ENCODE results near the gene ELF5. TPM values are rescaled to one million over a fixed set of nuclear protein-coding genes. Genes with fewer than 3 reads are reported as not detected.

ELF5 gene
- total RNA-seq, 1 donor from 2014 or later = 2.2 TPM

- DNase-seq (ENCODE audit: low spot score in 2 of 2, unreplicated experiment in 2 of 2) = no peak
- Mint-ChIP-seq H3K4me1 (peaks cover 11% of the 10 kb centered on the region), H3K4me3 (no peak overlapping the region), H3K27ac (no peak overlapping the region), H3K36me3 (no peaks in the 10 kb centered on the region), H3K9me3 (peaks cover 29% of the 10 kb centered on the region), H3K27me3 (ENCODE audit: low read depth) (peaks cover 2% of the 10 kb centered on the region)
- no peak for TF ChIP-seq CTCF (IDR thresholded peaks at IDR 0.05; ENCODE audit: unreplicated experiment)
Measured at GRCh38 chr11:34530545-34531234, 17.1 kb upstream of the ELF5 start.

- DNase-seq (ENCODE audit: low spot score in 2 of 2, unreplicated experiment in 2 of 2) = no peak
- peaks cover 26% of the 10 kb centered on the region for H3K9me3 Mint-ChIP-seq
- H3K27me3 Mint-ChIP-seq (ENCODE audit: low read depth) = peaks cover under 1% of the 10 kb centered on the region
Measured at GRCh38 chr11:34529643-34530042, 16.0 kb upstream of the ELF5 start.

GRCh38 chr11:34528072-34528471, 14.5 kb upstream of the ELF5 start:
- no peaks in the 10 kb centered on the region for H3K27me3 Mint-ChIP-seq (ENCODE audit: low read depth)

More at GRCh38 chr11:34529643-34530042, 16.0 kb upstream of the ELF5 start:
- no peaks in the 10 kb centered on the region for H3K36me3 Mint-ChIP-seq
- H3K27ac Mint-ChIP-seq = no peak overlapping the region
- TF ChIP-seq CTCF (IDR thresholded peaks at IDR 0.05; ENCODE audit: unreplicated experiment) = no peak
- H3K4me1 Mint-ChIP-seq = peaks cover 15% of the 10 kb centered on the region
- H3K4me3 Mint-ChIP-seq = no peak overlapping the region

GRCh38 chr11:34525888-34526657, 12.5 kb upstream of the ELF5 start:
- Mint-ChIP-seq H3K36me3 (no peaks in the 10 kb centered on the region), H3K4me3 (no peak overlapping the region), H3K27ac (peak overlapping the region; percentile 61), H3K9me3 (peaks cover 6% of the 10 kb centered on the region), H3K27me3 (ENCODE audit: low read depth) (no peaks in the 10 kb centered on the region), H3K4me1 (peaks cover 46% of the 10 kb centered on the region)
- TF ChIP-seq CTCF (IDR thresholded peaks at IDR 0.05; ENCODE audit: unreplicated experiment) = no peak
- DNase-seq (ENCODE audit: low spot score in 2 of 2, unreplicated experiment in 2 of 2) = no peak

More at GRCh38 chr11:34528072-34528471, 14.5 kb upstream of the ELF5 start:
- no peaks in the 10 kb centered on the region for H3K36me3 Mint-ChIP-seq
- peaks cover 31% of the 10 kb centered on the region for H3K4me1 Mint-ChIP-seq
- no peak for DNase-seq (ENCODE audit: low spot score in 2 of 2, unreplicated experiment in 2 of 2)
- peaks cover 13% of the 10 kb centered on the region for H3K9me3 Mint-ChIP-seq
- no peak for TF ChIP-seq CTCF (IDR thresholded peaks at IDR 0.05; ENCODE audit: unreplicated experiment)
- H3K4me3 Mint-ChIP-seq = no peak overlapping the region
- no peak overlapping the region for H3K27ac Mint-ChIP-seq

- no peaks in the 10 kb centered on the region for H3K27me3 Mint-ChIP-seq (ENCODE audit: low read depth)
- no peaks in the 10 kb centered on the region for H3K36me3 Mint-ChIP-seq
- peaks cover 3% of the 10 kb centered on the region for H3K9me3 Mint-ChIP-seq
- TF ChIP-seq CTCF (IDR thresholded peaks at IDR 0.05; ENCODE audit: unreplicated experiment) = no peak
- peaks cover 46% of the 10 kb centered on the region for H3K4me1 Mint-ChIP-seq
- H3K27ac Mint-ChIP-seq = peak overlapping the region; percentile 76
- no peak overlapping the region for H3K4me3 Mint-ChIP-seq
- DNase-seq (ENCODE audit: low spot score in 2 of 2, unreplicated experiment in 2 of 2) = no peak
Measured at GRCh38 chr11:34525098-34525497, 11.5 kb upstream of the ELF5 start.

Data from mesothelial cell of epicardium (in vitro differentiated cells).